Thymus (tissue), 11 donors: ENCODE results near the gene PRICKLE4. TPM values are rescaled to one million over a fixed set of nuclear protein-coding genes. Genes with fewer than 3 reads are reported as not detected.

Experiments
- DNase-seq, 9 donors: peaks; one replicate each; pipeline ENCODE4 v3.0.0-alpha.2; 2013; ENCODE audit warnings: low spot score in 9 of 9, low read depth in 6 of 9, missing footprints in 1 of 9
- H3K27ac ChIP-seq, 2 donors: one replicate each; pipeline ENCODE4 v1.5.1; 2013; ENCODE audit warnings: control low read depth in 1 of 2, low read depth in 1 of 2, low read length in 1 of 2, mild to moderate bottlenecking in 1 of 2, moderate library complexity in 1 of 2
- H3K27me3 ChIP-seq, 2 donors: one replicate each; pipeline ENCODE4 v1.5.1; 2013; ENCODE audit warnings: low read length in 1 of 2; ENCODE audit not compliant: control insufficient read depth in 2 of 2, insufficient read depth in 1 of 2
- H3K36me3 ChIP-seq, 2 donors: one replicate each; pipeline ENCODE4 v1.5.1; 2013; ENCODE audit warnings: low read length in 1 of 2, mild to moderate bottlenecking in 1 of 2, moderate library complexity in 1 of 2; ENCODE audit not compliant: control insufficient read depth in 2 of 2, insufficient read depth in 2 of 2
- H3K4me1 ChIP-seq, 2 donors: one replicate each; pipeline ENCODE4 v1.5.1; 2013; ENCODE audit warnings: low read length in 2 of 2; ENCODE audit not compliant: control insufficient read depth in 2 of 2, insufficient read depth in 2 of 2
- H3K4me3 ChIP-seq, 2 donors: one replicate each; pipeline ENCODE4 v1.5.1; 2013; ENCODE audit warnings: low read length in 2 of 2, control low read depth in 1 of 2, mild to moderate bottlenecking in 1 of 2
- H3K9me3 ChIP-seq, 2 donors: one replicate each; pipeline ENCODE4 v1.5.1; 2013; ENCODE audit warnings: low read length in 1 of 2, mild to moderate bottlenecking in 1 of 2; ENCODE audit not compliant: control insufficient read depth in 2 of 2, insufficient read depth in 1 of 2
- WGBS: extraction: QIAGEN DNeasy Blood & Tissue Kit; methylation state at CpG from one replicate; pipeline ENCODE4 v1.1.7; 2013; 5-methylcytosine and 5-hydroxymethylcytosine counted together
- polyA plus RNA-seq: library from polyadenylated mRNA; stranded (reverse); fragments of 200-250 nt; gene quantifications from one replicate; pipeline ENCODE4 v1.2.3, GENCODE V29; 2013
- total RNA-seq: library from RNA; stranded (reverse); fragments of 120-200 nt; gene quantifications from one replicate; pipeline ENCODE4 v1.2.4, GENCODE V29; 2013
- donor health status: healthy.

The PRICKLE4 gene
- total and polyA plus RNA-seq, 2 donors, result 0.38 to 1.4 TPM

DNA sequence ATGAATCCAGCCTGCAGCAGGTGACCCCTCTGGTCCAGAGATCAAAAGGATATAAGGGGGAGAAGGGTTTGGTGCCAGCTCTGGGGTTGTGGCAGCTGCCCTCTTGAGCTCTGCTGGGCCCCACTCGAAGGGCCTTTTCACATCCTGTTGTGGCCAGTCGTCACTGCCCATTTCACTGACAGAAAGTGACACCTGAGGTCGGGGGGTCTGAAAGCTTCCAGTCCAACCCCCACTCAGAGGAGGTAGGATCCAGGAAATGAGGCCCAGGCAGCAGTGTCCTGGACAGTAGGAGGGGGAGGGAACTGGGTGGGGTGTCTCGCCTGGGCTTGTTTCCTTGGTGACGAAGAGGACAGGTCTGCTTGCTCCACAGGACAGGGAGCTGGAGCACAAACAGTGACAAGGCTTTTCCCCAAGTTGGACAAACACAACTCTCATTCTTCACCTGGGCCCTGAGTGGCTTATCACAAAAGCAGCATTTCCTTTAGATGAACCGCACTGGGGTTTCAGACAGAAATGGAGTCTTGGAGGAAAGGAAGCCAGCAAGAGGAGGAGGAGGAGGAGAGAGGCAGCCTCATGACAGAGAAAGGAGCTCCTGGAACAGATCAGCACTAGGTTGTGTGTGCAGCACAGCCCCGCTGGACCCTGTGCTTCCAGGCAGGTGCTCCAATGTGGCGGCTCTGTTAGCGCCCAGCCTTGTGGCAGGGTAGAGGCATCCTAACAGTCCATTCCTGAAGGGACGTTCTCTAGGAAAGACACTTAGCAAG lies 11.9 kb upstream of the PRICKLE4 start:
- Histone ChIP-seq H3K36me3 (peaks cover 23 to 26% of the 10 kb centered on the region in 2 donors), H3K27ac (peak overlapping the region; percentile 26 to 37), H3K27me3 (no peaks in the 10 kb centered on the region), H3K4me3 (no peak overlapping the region), H3K4me1 (peaks cover 0 to 10% of the 10 kb centered on the region in 2 donors), H3K9me3 (no peaks in the 10 kb centered on the region)
- 48% methylated on average over 10 of the region's 10 CpGs for WGBS
- DNase-seq, result peak in 1 of 9 donors; percentile 45

DNA sequence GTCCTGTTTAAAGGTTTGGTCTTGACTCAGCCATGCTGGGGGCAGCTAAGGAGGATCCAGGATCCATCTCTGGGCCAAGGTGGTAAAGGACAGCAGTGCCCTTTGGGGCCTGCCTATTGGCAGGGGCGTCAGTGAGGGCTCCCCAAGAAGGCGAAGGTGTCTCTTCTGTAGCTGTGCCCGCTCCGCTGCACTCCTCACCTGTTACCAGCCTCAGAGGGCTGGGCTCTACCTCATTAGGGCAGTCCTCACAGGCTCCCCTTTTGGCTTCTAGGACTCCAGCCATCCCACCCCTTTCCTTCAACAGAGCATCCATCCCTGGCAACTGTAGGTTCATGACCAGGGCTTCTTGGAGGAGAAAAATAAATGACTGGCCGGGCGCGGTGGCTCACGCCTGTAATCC lies 11.2 kb upstream of the PRICKLE4 start:
- Histone ChIP-seq H3K9me3 (no peaks in the 10 kb centered on the region), H3K27ac (no peak overlapping the region), H3K4me3 (no peak overlapping the region), H3K27me3 (no peaks in the 10 kb centered on the region), H3K36me3 (peaks cover 27 to 31% of the 10 kb centered on the region in 2 donors), H3K4me1 (peaks cover 0 to 10% of the 10 kb centered on the region in 2 donors)
- WGBS, result 98% methylated on average over 8 of the region's 8 CpGs
- DNase-seq, result no peak

DNA sequence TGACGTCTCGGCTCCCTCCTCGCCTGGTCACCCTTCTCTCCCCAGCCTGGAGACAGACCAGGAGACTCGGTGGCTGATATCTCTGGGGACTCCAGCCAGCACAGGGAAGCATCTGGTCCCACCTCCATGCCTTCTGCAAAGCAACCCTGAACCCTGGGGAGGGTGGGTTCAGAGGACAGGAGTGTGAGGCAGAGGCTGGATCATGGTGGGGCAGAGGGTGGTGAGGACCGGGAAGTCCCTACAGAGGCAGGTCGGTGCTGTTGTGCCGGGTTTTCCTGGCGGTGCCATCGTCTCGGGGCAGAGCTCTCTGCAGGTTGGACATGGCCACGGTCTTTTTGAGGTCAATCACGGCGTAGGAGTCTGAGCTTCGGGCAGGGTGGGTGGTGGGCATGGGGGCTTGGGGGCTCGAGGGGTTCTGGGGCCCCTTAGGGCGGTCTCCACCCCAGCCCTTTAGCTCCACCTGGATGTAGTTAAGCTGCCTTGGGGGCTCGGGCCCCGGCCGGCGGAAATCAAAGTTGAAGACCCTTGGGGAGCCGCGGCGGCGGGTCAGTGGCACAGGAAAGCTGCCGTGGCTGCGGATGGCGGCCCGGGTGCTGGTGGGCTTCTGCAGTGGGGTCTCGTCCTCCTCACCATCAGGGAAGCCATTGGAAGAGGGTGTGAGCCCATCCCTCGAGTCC lies 10.1 kb upstream of the PRICKLE4 start:
- Histone ChIP-seq H3K4me3 (no peak overlapping the region), H3K27ac (no peak overlapping the region), H3K9me3 (no peaks in the 10 kb centered on the region), H3K27me3 (no peaks in the 10 kb centered on the region), H3K36me3 (peaks cover 34 to 42% of the 10 kb centered on the region in 2 donors), H3K4me1 (peaks cover 0 to 10% of the 10 kb centered on the region in 2 donors)
- WGBS, result 98% methylated on average over 30 of the region's 30 CpGs
- DNase-seq, result no peak

DNA sequence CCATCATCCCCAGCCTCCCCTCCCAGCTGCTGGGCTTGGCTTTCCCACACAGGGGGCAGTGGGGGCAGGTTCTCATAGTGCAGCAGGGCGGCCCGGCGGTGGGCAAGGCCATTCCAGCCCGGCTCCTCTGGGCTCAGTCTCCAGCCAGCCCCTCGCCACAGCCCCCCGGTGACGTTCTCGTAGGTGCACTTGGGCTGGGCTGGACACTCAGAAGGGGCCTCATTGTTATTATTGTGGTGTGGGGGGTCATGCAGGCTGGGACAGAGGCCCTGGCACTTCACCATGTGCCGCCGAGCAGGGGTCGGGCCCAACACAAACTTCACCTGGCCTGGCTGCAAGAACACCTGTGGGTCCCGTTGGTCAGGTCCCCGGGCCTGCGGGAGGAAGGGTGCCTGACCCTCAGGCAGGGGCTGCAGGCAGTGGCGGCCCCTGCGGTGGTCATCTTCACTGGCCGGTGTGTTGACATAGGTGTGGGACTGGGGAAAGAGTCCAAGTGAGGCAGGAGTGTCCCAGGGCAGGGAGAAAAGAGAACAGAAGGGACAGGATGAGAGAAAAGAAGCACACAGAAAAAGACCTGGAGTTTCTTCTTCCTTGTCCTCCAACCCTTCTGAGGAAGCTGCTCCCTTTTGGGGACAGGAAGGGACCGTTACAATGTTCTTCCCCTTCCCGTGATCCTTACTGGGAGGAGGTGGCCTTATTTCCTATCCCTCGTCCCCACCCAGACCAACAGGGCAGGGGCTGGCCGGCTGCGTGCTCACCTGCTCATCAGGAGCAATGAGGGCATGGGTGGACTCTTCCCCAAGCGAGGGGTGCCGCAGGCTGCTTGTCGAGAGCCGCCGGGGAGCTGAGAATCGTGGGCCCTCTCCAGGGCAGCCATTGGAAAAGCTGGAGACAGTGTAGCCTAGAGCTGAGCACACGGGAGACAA lies 9.3 kb upstream of the PRICKLE4 start:
- Histone ChIP-seq H3K4me1 (peaks cover 0 to 10% of the 10 kb centered on the region in 2 donors), H3K9me3 (no peaks in the 10 kb centered on the region), H3K36me3 (peaks cover 35 to 43% of the 10 kb centered on the region in 2 donors), H3K27ac (no peak overlapping the region), H3K4me3 (no peak overlapping the region), H3K27me3 (no peaks in the 10 kb centered on the region)
- WGBS, result 97% methylated on average over 29 of the region's 29 CpGs
- DNase-seq, result no peak

DNA sequence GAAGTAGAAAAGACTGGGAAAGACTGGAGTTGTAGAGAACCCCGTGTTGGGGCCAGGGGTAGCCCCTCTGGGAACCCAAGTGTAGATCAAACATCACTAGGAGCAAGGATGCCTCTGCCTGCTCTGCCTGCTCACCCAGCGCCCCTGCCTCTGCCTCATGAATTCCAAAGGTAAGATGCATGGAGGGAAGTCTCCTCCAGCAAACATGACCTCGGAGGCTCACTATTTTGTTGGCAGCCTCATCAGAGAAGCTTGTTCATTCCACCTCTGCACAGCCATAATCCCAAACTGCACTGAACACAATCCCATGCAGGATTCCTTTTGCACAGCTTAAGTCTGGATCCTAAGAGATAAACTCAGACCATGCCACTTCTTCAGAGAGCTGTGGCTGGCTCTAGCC lies 5.7 kb upstream of the PRICKLE4 start:
- H3K4me3 ChIP-seq, result no peak overlapping the region
- H3K9me3 ChIP-seq, result no peaks in the 10 kb centered on the region
- no peak overlapping the region for H3K27ac ChIP-seq
- peaks cover 3 to 8% of the 10 kb centered on the region in 2 donors for H3K4me1 ChIP-seq
- H3K27me3 ChIP-seq, result no peaks in the 10 kb centered on the region
- H3K36me3 ChIP-seq, result peaks cover 35 to 47% of the 10 kb centered on the region in 2 donors
- no peak for DNase-seq
- whole genome bisulfite sequencing, result 94% methylated on average over 3 of the region's 3 CpGs

DNA sequence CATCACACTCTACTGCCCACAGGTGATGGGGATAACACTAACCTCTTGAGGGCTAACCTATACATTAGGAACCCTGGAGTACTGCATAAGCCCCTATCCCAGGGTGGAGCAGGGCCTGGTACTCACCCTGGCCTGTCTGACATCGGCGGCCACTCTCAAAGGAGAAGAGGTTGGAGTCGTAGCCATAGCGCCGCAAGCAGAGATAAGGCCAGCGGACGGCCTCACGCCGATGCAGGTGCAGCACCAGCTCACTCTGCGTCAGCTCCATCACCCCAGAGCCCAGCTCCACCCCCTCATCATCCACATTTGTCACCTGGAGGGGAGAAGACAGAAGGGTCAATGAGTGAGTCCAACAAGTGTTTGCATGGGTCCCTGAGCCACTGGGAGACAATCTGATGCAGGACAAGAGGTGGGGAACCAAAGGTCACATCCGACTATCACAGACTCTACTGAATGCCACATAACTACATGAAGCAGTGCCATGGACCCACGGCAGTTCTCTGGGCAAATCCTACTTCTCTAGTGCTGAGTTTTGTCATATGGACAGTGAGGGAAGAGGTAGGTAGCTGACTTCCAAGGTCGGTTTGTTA lies 5.2 kb upstream of the PRICKLE4 start:
- H3K36me3 ChIP-seq, result peaks cover 32 to 43% of the 10 kb centered on the region in 2 donors

DNA sequence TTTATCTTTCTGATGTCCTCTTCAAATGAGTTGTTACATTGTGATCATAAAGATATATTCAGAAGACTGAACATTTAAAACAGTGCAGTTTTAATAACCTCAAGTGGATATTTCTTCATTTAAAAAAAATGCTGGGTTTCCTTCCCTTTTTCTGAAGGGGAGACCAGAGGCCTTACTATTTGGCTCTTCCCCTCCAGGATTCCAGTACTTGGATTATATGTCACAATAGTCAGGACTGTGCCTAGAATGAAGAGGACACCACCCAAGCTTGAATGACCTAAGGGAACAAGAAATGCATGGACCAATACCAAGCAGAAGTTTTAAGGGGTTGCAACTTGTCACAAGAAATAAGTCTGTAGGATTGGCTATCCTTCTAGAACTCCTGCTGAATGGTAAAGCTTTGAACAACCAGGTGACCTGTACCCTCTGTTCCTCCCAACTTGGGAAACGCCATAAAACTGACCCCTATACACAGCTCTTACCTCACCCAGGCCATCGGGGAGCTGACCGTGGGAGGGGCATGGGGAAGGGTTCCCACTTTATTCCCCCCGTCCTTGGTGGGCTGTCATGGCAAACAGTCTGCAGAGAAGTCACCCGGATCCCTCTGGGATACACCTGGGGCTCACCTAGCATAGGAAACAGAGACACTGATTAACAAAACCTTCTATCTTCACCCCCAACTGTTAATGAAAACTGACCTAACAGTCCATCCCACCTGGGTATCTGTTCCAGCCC lies 2.9 kb upstream of the PRICKLE4 start:
- Histone ChIP-seq H3K27me3 (peaks cover 13 to 22% of the 10 kb centered on the region in 2 donors), H3K4me3 (no peak overlapping the region), H3K27ac (no peak overlapping the region), H3K4me1 (peaks cover 10 to 21% of the 10 kb centered on the region in 2 donors), H3K36me3 (peaks cover 12 to 21% of the 10 kb centered on the region in 2 donors), H3K9me3 (no peaks in the 10 kb centered on the region)
- WGBS, result 95% methylated on average over 5 of the region's 5 CpGs
- no peak for DNase-seq

More for the DNA sequence above, 5.2 kb upstream of the PRICKLE4 start:
- Histone ChIP-seq H3K4me1 (peaks cover 3 to 10% of the 10 kb centered on the region in 2 donors), H3K27ac (no peak overlapping the region), H3K4me3 (no peak overlapping the region), H3K9me3 (no peaks in the 10 kb centered on the region), H3K27me3 (peaks cover under 1 to 3% of the 10 kb centered on the region in 2 donors)
- 96% methylated on average over 13 of the region's 13 CpGs for WGBS
- no peak for DNase-seq

DNA sequence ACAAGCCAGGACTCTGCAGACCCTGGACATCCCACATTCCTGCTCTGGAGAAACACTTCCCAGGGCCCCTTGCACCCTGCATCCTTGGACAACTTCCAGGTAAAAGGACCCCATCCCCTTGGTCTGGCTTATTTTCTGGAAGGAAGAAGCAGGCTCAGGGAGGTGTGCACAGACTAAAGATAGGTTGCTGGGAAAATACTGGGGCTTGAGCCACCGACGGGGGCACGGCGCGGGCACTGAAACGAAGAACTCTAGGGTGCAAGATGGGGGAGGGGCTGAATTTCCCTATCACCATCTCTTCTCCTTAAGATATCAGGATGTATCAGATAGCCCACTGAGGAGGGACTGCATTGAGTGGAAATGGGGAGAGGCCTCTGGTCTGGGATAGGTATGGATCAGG lies 1.7 kb upstream of the PRICKLE4 start:
- 82% methylated on average over 6 of the region's 6 CpGs for WGBS
- no peaks in the 10 kb centered on the region for H3K9me3 ChIP-seq
- H3K4me1 ChIP-seq, result peaks cover 10 to 21% of the 10 kb centered on the region in 2 donors
- no peak for DNase-seq
- no peak overlapping the region for H3K4me3 ChIP-seq
- H3K36me3 ChIP-seq, result peaks cover 12 to 21% of the 10 kb centered on the region in 2 donors
- H3K27me3 ChIP-seq, result peaks cover 13 to 31% of the 10 kb centered on the region in 2 donors
- H3K27ac ChIP-seq, result no peak overlapping the region
